IPS-20b (cell line): ENCODE data around the gene ERI2.
"Not testable (repeated sequence)": the region's sequence is repeated elsewhere in the genome, so short reads cannot be mapped to it uniquely, and the experiment has no call there.

Experiments
- H3K27ac ChIP-seq: one replicate; pipeline ENCODE4 v1.5.1; 2013; ENCODE audit warnings: low read length
- H3K27me3 ChIP-seq: 2 replicates; pipeline ENCODE4 v1.6.1; 2013; ENCODE audit warnings: mild to moderate bottlenecking, low read length, inconsistent platforms; ENCODE audit not compliant: insufficient read depth
- H3K36me3 ChIP-seq: 2 replicates; pipeline ENCODE4 v1.6.1; 2013; ENCODE audit warnings: low read depth, mild to moderate bottlenecking, inconsistent platforms, low read length, moderate library complexity; ENCODE audit not compliant: insufficient read depth
- H3K4me1 ChIP-seq: 2 replicates; pipeline ENCODE4 v1.6.1; 2013; ENCODE audit warnings: mild to moderate bottlenecking, control low read depth, inconsistent platforms, low read length, moderate library complexity; ENCODE audit not compliant: insufficient read depth
- H3K4me3 ChIP-seq: 2 replicates; pipeline ENCODE4 v1.5.1; 2013; ENCODE audit warnings: mild to moderate bottlenecking, low read length, inconsistent platforms
- H3K9ac ChIP-seq: 2 replicates; pipeline ENCODE4 v1.6.1; 2013; ENCODE audit warnings: low read depth, mild to moderate bottlenecking, inconsistent platforms, low read length, moderate library complexity
- H3K9me3 ChIP-seq: 2 replicates; pipeline ENCODE4 v1.6.1; 2013; ENCODE audit warnings: mild to moderate bottlenecking, low read depth, low read length, inconsistent platforms; ENCODE audit not compliant: insufficient read depth

ERI2 gene

GRCh38 chr16:20761175-20761574, 45.1 kb downstream of the ERI2 start:
- H3K9me3 ChIP-seq, result 0 out of 2 replicates have a peak, but pooled peaks cover 3% of the 10 kb centered on the region
- H3K36me3 ChIP-seq, result no peaks in the 10 kb centered on the region
- H3K27ac ChIP-seq, result no peak overlapping the region
- H3K9ac ChIP-seq, result no peak overlapping the region
- no peaks in the 10 kb centered on the region for H3K4me1 ChIP-seq
- no peak overlapping the region for H3K4me3 ChIP-seq
- H3K27me3 ChIP-seq, result no peaks in the 10 kb centered on the region

- Histone ChIP-seq H3K27ac (no peak overlapping the region), H3K4me3 (no peak overlapping the region), H3K27me3 (no peaks in the 10 kb centered on the region), H3K9me3 (0 out of 2 replicates have a peak, but pooled peaks cover 3% of the 10 kb centered on the region), H3K9ac (no peak overlapping the region), H3K4me1 (no peaks in the 10 kb centered on the region), H3K36me3 (no peaks in the 10 kb centered on the region)
Observed at GRCh38 chr16:20760346-20760745, 45.9 kb downstream of the ERI2 start.

- not testable (repeated sequence) for H3K27ac ChIP-seq, H3K9me3 ChIP-seq, H3K27me3 ChIP-seq, H3K36me3 ChIP-seq, H3K9ac ChIP-seq, H3K4me3 ChIP-seq, H3K4me1 ChIP-seq
Observed at GRCh38 chr16:20755799-20756198, 50.5 kb downstream of the ERI2 start.

- H3K4me3 ChIP-seq, result no peak overlapping the region
- H3K9ac ChIP-seq, result no peak overlapping the region
- H3K27ac ChIP-seq, result no peak overlapping the region
- no peaks in the 10 kb centered on the region for H3K9me3 ChIP-seq
- no peaks in the 10 kb centered on the region for H3K4me1 ChIP-seq
- no peaks in the 10 kb centered on the region for H3K36me3 ChIP-seq
- 0 out of 2 replicates have a peak, but pooled peaks cover 10% of the 10 kb centered on the region for H3K27me3 ChIP-seq
Observed at GRCh38 chr16:20755238-20755637, 51.0 kb downstream of the ERI2 start.

GRCh38 chr16:20753727-20754126, 52.5 kb downstream of the ERI2 start:
- Histone ChIP-seq H3K4me1 (no peaks in the 10 kb centered on the region), H3K9me3 (no peaks in the 10 kb centered on the region), H3K27ac (no peak overlapping the region), H3K27me3 (0 out of 2 replicates have a peak, but pooled peaks cover 10% of the 10 kb centered on the region), H3K9ac (no peak overlapping the region), H3K4me3 (no peak overlapping the region), H3K36me3 (no peaks in the 10 kb centered on the region)

- H3K36me3 ChIP-seq, result no peaks in the 10 kb centered on the region
- H3K4me1 ChIP-seq, result no peaks in the 10 kb centered on the region
- no peak overlapping the region for H3K9ac ChIP-seq
- peaks cover 11% of the 10 kb centered on the region for H3K9me3 ChIP-seq
- 0 out of 2 replicates have a peak, but pooled peaks cover 10% of the 10 kb centered on the region for H3K27me3 ChIP-seq
- H3K4me3 ChIP-seq, result no peak overlapping the region
- no peak overlapping the region for H3K27ac ChIP-seq
Observed at GRCh38 chr16:20750558-20750957, 55.7 kb downstream of the ERI2 start.

GRCh38 chr16:20749474-20749873, 56.8 kb downstream of the ERI2 start:
- Histone ChIP-seq H3K4me1 (no peaks in the 10 kb centered on the region), H3K36me3 (no peaks in the 10 kb centered on the region), H3K4me3 (no peak overlapping the region), H3K9ac (no peak overlapping the region), H3K9me3 (peaks cover 11% of the 10 kb centered on the region), H3K27ac (no peak overlapping the region), H3K27me3 (0 out of 2 replicates have a peak, but pooled peaks cover 9% of the 10 kb centered on the region)

GRCh38 chr16:20747030-20747816, 59.0 kb downstream of the ERI2 start:
- no peak overlapping the region for H3K9ac ChIP-seq
- no peaks in the 10 kb centered on the region for H3K4me1 ChIP-seq
- no peaks in the 10 kb centered on the region for H3K27me3 ChIP-seq
- H3K36me3 ChIP-seq, result no peaks in the 10 kb centered on the region
- no peak overlapping the region for H3K4me3 ChIP-seq
- peaks cover 11% of the 10 kb centered on the region for H3K9me3 ChIP-seq
- H3K27ac ChIP-seq, result no peak overlapping the region

- no peak overlapping the region for H3K4me3 ChIP-seq
- no peak overlapping the region for H3K27ac ChIP-seq
- H3K9ac ChIP-seq, result no peak overlapping the region
- H3K36me3 ChIP-seq, result no peaks in the 10 kb centered on the region
- H3K27me3 ChIP-seq, result no peaks in the 10 kb centered on the region
- peaks cover 11% of the 10 kb centered on the region for H3K9me3 ChIP-seq
- no peaks in the 10 kb centered on the region for H3K4me1 ChIP-seq
Observed at GRCh38 chr16:20746461-20746860, 59.8 kb downstream of the ERI2 start.
